Osteoblast (primary cell): ENCODE measurements around the gene CISTR. TPM values are rescaled to one million over a fixed set of nuclear protein-coding genes. Genes with fewer than 3 reads are reported as not detected.

Experiments
- DNase-seq: peaks from one replicate; pipeline ENCODE4 v3.0.0; 2011; ENCODE audit warnings: low spot score, mixed read lengths; ENCODE audit not compliant: insufficient read length; ENCODE audit errors: missing footprints
- H2AFZ ChIP-seq: 2 replicates; pipeline ENCODE4 v1.6.0; 2011; ENCODE audit warnings: mild to moderate bottlenecking, low read length
- H3K27ac ChIP-seq: 2 replicates; pipeline ENCODE4 v1.5.1; 2011; ENCODE audit warnings: mild to moderate bottlenecking, low read depth, low read length, moderate library complexity
- H3K27me3 ChIP-seq: 2 replicates; pipeline ENCODE4 v1.6.0; 2012; ENCODE audit warnings: mild to moderate bottlenecking, control low read depth, inconsistent platforms, low read length, moderate library complexity; ENCODE audit not compliant: insufficient read depth
- H3K36me3 ChIP-seq: 2 replicates; pipeline ENCODE4 v1.5.1; 2011; ENCODE audit warnings: mild to moderate bottlenecking, low read length, control low read depth, moderate library complexity; ENCODE audit not compliant: insufficient read depth
- H3K4me1 ChIP-seq: 2 replicates; pipeline ENCODE4 v1.5.1; 2011; ENCODE audit warnings: mild to moderate bottlenecking, low read length, control low read depth, moderate library complexity; ENCODE audit not compliant: insufficient read depth
- H3K4me2 ChIP-seq: 2 replicates; pipeline ENCODE4 v1.6.0; 2011; ENCODE audit warnings: mild to moderate bottlenecking, low read length; ENCODE audit not compliant: insufficient read depth
- H3K4me3 ChIP-seq: fragments of 200-600 bp; sonication (generic); 3 replicates; pipeline ENCODE4 v1.5.1; 2012; ENCODE audit warnings: mild to moderate bottlenecking, low read length, inconsistent platforms; ENCODE audit not compliant: insufficient read depth
- H3K79me2 ChIP-seq: 2 replicates; pipeline ENCODE4 v1.6.0; 2012; ENCODE audit warnings: mild to moderate bottlenecking, low read length, control low read depth, inconsistent platforms; ENCODE audit not compliant: insufficient read depth
- H3K9me3 ChIP-seq: 2 replicates; pipeline ENCODE4 v1.5.1; 2011; ENCODE audit warnings: low read depth, low read length, control low read depth
- H4K20me1 ChIP-seq: 2 replicates; pipeline ENCODE4 v1.6.0; 2012; ENCODE audit warnings: mild to moderate bottlenecking, low read length, control low read depth; ENCODE audit not compliant: insufficient read depth
- total RNA-seq: library from RNA; depleted of rRNA; stranded (reverse); fragments of >200 nt; gene quantifications from 2 replicates; pipeline ENCODE4 v1.2.3, GENCODE V29; 2012
- TF ChIP-seq, protein P1 (sequence below): IDR thresholded peaks from 2 replicates; pipeline ENCODE4 v1.5.1; 2011; ENCODE audit warnings: mild to moderate bottlenecking, low read depth, low read length, moderate library complexity; ENCODE audit errors: extremely low read depth

Gene CISTR
- total RNA-seq, 1 donor, result not detected

- Histone ChIP-seq H3K27ac (no peak overlapping the region), H3K9me3 (no peaks in the 10 kb centered on the region), H3K36me3 (peaks cover 71% of the 10 kb centered on the region), H3K4me1 (no peaks in the 10 kb centered on the region), H3K79me2 (no peaks in the 10 kb centered on the region), H3K27me3 (no peaks in the 10 kb centered on the region), H4K20me1 (no peaks in the 10 kb centered on the region), H3K4me2 (no peak overlapping the region), H2AFZ (no peak overlapping the region), H3K4me3 (no peak overlapping the region)
- no peak for DNase-seq
- TF ChIP-seq, protein P1, sequence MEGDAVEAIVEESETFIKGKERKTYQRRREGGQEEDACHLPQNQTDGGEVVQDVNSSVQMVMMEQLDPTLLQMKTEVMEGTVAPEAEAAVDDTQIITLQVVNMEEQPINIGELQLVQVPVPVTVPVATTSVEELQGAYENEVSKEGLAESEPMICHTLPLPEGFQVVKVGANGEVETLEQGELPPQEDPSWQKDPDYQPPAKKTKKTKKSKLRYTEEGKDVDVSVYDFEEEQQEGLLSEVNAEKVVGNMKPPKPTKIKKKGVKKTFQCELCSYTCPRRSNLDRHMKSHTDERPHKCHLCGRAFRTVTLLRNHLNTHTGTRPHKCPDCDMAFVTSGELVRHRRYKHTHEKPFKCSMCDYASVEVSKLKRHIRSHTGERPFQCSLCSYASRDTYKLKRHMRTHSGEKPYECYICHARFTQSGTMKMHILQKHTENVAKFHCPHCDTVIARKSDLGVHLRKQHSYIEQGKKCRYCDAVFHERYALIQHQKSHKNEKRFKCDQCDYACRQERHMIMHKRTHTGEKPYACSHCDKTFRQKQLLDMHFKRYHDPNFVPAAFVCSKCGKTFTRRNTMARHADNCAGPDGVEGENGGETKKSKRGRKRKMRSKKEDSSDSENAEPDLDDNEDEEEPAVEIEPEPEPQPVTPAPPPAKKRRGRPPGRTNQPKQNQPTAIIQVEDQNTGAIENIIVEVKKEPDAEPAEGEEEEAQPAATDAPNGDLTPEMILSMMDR, result no peak
These were observed 34.5 kb downstream of the CISTR start for GRCh38 chr12:53717319-53717718.

GRCh38 chr12:53714004-53714403 lies 37.8 kb downstream of the CISTR start:
- Histone ChIP-seq H3K4me1 (no peaks in the 10 kb centered on the region), H3K9me3 (no peaks in the 10 kb centered on the region), H3K4me3 (no peak overlapping the region), H3K27me3 (peaks cover 9% of the 10 kb centered on the region), H3K36me3 (peaks cover 40% of the 10 kb centered on the region), H3K4me2 (no peak overlapping the region), H4K20me1 (peaks cover 4% of the 10 kb centered on the region), H2AFZ (no peak overlapping the region), H3K79me2 (no peaks in the 10 kb centered on the region), H3K27ac (no peak overlapping the region)
- TF ChIP-seq, protein P1, result no peak
- DNase-seq, result no peak

DNA sequence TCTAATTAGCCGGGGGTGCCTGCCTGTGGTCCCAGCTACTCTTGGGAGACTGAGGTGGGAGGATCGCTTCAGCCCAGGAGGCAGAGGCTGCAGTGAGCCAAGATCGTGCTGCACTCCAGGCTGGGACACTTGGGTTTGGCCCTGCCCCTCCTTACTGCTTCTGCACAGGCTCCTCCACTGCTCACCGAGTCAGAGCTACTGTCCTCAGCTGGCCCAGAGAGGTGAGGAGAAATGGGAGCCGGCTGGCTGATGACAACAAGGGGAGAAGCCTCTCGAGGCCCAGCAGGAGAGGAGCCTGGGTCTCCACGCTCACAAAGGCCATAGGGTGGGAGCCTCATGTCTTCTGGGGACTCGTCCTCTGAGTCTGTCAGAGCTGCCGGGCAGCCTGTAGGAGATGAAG lies 38.3 kb downstream of the CISTR start:
- TF ChIP-seq, protein P1, result no peak
- no peak for DNase-seq
- no peak overlapping the region for H3K4me3 ChIP-seq
- H2AFZ ChIP-seq, result no peak overlapping the region
- no peak overlapping the region for H3K4me2 ChIP-seq
- H4K20me1 ChIP-seq, result peaks cover 4% of the 10 kb centered on the region
- no peaks in the 10 kb centered on the region for H3K4me1 ChIP-seq
- H3K79me2 ChIP-seq, result no peaks in the 10 kb centered on the region
- H3K9me3 ChIP-seq, result no peaks in the 10 kb centered on the region
- H3K27me3 ChIP-seq, result peaks cover 13% of the 10 kb centered on the region
- H3K36me3 ChIP-seq, result peaks cover 40% of the 10 kb centered on the region
- H3K27ac ChIP-seq, result no peak overlapping the region

DNA sequence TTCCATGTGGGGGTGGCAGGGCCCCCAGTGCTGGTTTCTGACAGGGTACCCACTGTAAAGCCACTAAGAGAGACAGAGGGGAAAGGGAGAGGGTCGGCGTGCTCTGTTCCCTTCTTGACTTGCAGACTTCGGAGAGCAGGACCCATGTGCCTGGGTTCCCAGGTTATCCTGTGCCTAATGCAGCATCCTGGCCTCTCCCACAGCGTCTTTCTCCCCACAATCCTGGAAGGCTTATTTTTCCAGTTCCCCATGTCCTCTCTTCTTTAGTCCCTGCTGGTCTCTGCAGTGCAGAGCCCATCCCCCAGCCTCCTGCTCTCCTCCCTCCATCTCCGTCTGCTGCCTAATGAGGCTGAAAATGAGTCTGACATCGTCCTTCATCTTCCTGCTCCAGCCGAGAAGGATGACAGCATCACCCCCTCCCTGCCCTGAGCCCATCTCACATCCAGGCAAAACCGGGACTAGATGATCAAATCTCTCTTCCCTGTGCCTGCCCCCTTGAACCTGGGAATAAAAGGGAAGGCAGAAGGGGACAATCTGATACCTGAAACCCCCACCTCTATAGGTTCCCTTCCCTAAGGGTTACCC lies 39.6 kb downstream of the CISTR start:
- H3K36me3 ChIP-seq, result peaks cover 37% of the 10 kb centered on the region
- H3K79me2 ChIP-seq, result no peaks in the 10 kb centered on the region
- no peak for DNase-seq
- H3K27me3 ChIP-seq, result peaks cover 25% of the 10 kb centered on the region
- no peaks in the 10 kb centered on the region for H3K9me3 ChIP-seq
- no peak overlapping the region for H3K4me3 ChIP-seq
- H2AFZ ChIP-seq, result no peak overlapping the region
- H3K27ac ChIP-seq, result no peak overlapping the region
- H3K4me1 ChIP-seq, result no peaks in the 10 kb centered on the region
- TF ChIP-seq, protein P1, result no peak
- H4K20me1 ChIP-seq, result peaks cover 4% of the 10 kb centered on the region
- no peak overlapping the region for H3K4me2 ChIP-seq
